Measurements from ENCODE around the gene CMSS1. TPM values are rescaled to one million over a fixed set of nuclear protein-coding genes. Genes with fewer than 3 reads are reported as not detected.

The CMSS1 gene
- total and polyA plus RNA-seq, 12 donors: 16.2 to 75.6 (median 33.0) TPM

GRCh38 chr3:100175637-100176280, 358.1 kb downstream of the CMSS1 start:
- 83 to 92% (median 89%) methylated on average over 6 of the region's 6 CpGs for WGBS, 4 donors
- intact Hi-C loops (cut with DNase I): no loop called here

GRCh38 chr3:100179692-100180349, 362.2 kb downstream of the CMSS1 start:
- Histone ChIP-seq H3K36me3 (replicated peaks in 1 of 2) (no peaks in the 10 kb centered on the region), H3K27me3 (no peaks in the 10 kb centered on the region), H3K27ac (no peak overlapping the region), H3K9me3 (replicated peaks in 1 of 3) (no peaks in the 10 kb centered on the region), H3K4me3 (no peak overlapping the region), H3K4me1 (replicated peaks in 1 of 2) (peaks cover 0 to 1% of the 10 kb centered on the region in 2 donors)
- intact Hi-C loops (cut with DNase I): no loop called here
- 94 to 100% (median 97%) methylated on average over 4 of the region's 4 CpGs for WGBS, 4 donors
- DNase-seq: no peak
- TF ChIP-seq POLR2A (IDR thresholded peaks at IDR 0.05) (no peak), CTCF (IDR thresholded peaks at IDR 0.05) (no peak)

More at GRCh38 chr3:100175637-100176280, 358.1 kb downstream of the CMSS1 start:
- Histone ChIP-seq H3K36me3 (replicated peaks in 1 of 2) (no peaks in the 10 kb centered on the region), H3K4me1 (replicated peaks in 1 of 2) (peaks cover 7 to 12% of the 10 kb centered on the region in 2 donors), H3K27me3 (no peaks in the 10 kb centered on the region), H3K27ac (no peak overlapping the region), H3K4me3 (no peak overlapping the region), H3K9me3 (replicated peaks in 1 of 3) (no peaks in the 10 kb centered on the region)
- TF ChIP-seq POLR2A (IDR thresholded peaks at IDR 0.05) (no peak), CTCF (IDR thresholded peaks at IDR 0.05) (no peak)
- DNase-seq: no peak

- 89 to 100% (median 97%) methylated on average over 1 of the region's 1 CpG for WGBS, 4 donors
- TF ChIP-seq POLR2A (IDR thresholded peaks at IDR 0.05) (no peak), CTCF (IDR thresholded peaks at IDR 0.05) (no peak)
- no peak overlapping the region for H3K27ac ChIP-seq
- no peak overlapping the region for H3K4me3 ChIP-seq
- no peak for DNase-seq
- H3K27me3 ChIP-seq: no peaks in the 10 kb centered on the region
- intact Hi-C loops (cut with DNase I): no loop called here
- H3K4me1 ChIP-seq (replicated peaks in 1 of 2): peaks cover 8 to 11% of the 10 kb centered on the region in 2 donors
- H3K36me3 ChIP-seq (replicated peaks in 1 of 2): no peaks in the 10 kb centered on the region
- H3K9me3 ChIP-seq (replicated peaks in 1 of 3): no peaks in the 10 kb centered on the region
Measured at GRCh38 chr3:100183608-100184125, 366.0 kb downstream of the CMSS1 start.

- Histone ChIP-seq H3K27me3 (no peaks in the 10 kb centered on the region), H3K27ac (peak overlapping the region in 2 of 5 donors; percentile 17 to 54), H3K4me3 (no peak overlapping the region), H3K9me3 (replicated peaks in 1 of 3) (no peaks in the 10 kb centered on the region), H3K4me1 (replicated peaks in 1 of 2) (peaks cover 8 to 11% of the 10 kb centered on the region in 2 donors), H3K36me3 (replicated peaks in 1 of 2) (no peaks in the 10 kb centered on the region)
- DNase-seq: no peak
- TF ChIP-seq CTCF (IDR thresholded peaks at IDR 0.05): no peak
- no peak for TF ChIP-seq POLR2A (IDR thresholded peaks at IDR 0.05)
- intact Hi-C loops (cut with DNase I): no loop called here
- 24 to 35% (median 32%) methylated on average over 2 of the region's 2 CpGs for WGBS, 4 donors
Measured at GRCh38 chr3:100184948-100185570, 367.4 kb downstream of the CMSS1 start.

Measured in adrenal gland (tissue), 12 donors.